Esophagus squamous epithelium (tissue), 4 donors: Measurements from ENCODE around the gene GALNT2.

Experiments
- POLR2A ChIP-seq, 4 donors: fragments of 450-650 bp; IDR thresholded peaks; one replicate each; pipeline ENCODE4 v1.6.1; 2017; ENCODE audit warnings: antibody characterized with exemption in 4 of 4, mild to moderate bottlenecking in 4 of 4, moderate library complexity in 3 of 4
- TF ChIP-seq, protein P1 (sequence below), 6 experiments: fragments of 450-650 bp in 4 of 6; fragments of 200-600 bp in 2 of 6; sonication (generic) in 2 of 6; IDR thresholded peaks; one replicate each; pipeline ENCODE4 v1.5.1; 2016 to 2019; ENCODE audit warnings: antibody characterized with exemption in 6 of 6, mild to moderate bottlenecking in 4 of 6, moderate library complexity in 4 of 6

DNA sequence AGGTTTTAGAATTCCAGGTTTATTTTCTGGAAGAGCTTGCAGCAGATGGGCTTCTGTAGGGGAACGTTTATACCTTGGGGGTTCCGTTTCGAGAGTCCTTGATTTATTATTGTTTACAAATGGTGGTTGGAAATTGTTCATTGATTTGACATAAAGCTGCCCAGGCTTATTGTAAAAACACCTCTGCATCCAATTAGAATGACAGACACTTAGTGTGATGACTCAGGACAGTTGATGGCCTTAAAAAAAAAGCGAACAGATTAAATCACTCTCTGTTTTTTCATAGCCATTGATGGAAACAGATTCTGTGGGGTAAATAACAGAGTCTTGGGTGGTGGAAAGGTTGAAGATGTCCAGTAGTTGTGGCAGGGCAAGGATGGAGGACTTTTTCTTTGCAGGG lies 35.4 kb downstream of the GALNT2 start:
- TF ChIP-seq, protein P1, sequence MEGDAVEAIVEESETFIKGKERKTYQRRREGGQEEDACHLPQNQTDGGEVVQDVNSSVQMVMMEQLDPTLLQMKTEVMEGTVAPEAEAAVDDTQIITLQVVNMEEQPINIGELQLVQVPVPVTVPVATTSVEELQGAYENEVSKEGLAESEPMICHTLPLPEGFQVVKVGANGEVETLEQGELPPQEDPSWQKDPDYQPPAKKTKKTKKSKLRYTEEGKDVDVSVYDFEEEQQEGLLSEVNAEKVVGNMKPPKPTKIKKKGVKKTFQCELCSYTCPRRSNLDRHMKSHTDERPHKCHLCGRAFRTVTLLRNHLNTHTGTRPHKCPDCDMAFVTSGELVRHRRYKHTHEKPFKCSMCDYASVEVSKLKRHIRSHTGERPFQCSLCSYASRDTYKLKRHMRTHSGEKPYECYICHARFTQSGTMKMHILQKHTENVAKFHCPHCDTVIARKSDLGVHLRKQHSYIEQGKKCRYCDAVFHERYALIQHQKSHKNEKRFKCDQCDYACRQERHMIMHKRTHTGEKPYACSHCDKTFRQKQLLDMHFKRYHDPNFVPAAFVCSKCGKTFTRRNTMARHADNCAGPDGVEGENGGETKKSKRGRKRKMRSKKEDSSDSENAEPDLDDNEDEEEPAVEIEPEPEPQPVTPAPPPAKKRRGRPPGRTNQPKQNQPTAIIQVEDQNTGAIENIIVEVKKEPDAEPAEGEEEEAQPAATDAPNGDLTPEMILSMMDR (IDR thresholded peaks at IDR 0.05), result no peak
- no peak for TF ChIP-seq POLR2A (IDR thresholded peaks at IDR 0.05)
